Pons (tissue), 1 donor: ENCODE measurements around the gene PPP6C.
"Not testable (repeated sequence)": the region's sequence is repeated elsewhere in the genome, so short reads cannot be mapped to it uniquely, and the experiment has no call there.

Source experiments
- DNase-seq: peaks from one replicate; pipeline ENCODE4 v3.0.0-alpha.2; 2016; ENCODE audit warnings: low spot score

PPP6C gene

DNA sequence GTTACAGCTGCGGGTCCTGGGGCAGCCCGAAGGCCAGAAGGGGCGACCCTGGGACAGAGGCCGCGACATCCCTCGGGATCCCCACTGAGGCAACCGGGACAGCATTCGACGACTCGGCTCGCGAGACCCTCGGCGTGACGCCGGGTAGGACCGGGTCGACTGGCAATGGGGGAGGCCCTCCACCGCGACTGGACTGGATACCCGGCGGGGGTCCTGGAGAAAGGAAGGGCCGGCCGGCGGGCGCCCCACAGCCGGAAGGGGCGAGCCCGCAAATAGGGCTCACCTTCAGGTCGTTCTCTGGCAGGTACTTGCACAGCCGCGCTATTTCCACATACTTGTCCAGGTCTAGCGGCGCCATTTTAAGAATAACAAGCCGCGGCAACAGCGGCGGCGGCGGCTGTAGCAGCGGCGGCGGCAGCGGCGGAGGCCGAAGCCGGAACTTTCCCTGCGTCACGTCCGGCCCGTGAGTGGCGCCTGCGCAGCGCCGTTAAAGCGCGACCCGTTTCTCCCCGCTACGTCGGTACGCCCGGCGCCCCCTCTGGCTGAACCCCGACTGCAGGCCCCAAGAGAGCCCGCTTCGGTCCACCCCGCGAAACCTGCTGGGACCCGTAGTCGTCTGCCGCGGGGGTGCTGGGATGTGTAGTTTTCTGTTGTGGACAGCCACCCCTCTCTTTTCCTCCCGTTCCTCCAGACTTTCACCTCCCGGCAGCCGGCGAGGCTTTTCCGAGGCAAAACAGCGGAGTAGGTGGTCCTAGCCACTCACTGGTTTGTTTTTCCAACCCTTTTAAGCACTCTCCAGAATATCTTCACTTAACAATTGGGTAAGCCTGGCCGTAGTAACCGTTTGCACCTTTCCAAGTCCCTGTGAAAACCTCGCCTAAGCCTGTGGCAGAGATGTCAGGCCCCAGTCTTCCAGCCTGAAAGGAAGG is at the start of gene PPP6C:
PPP6C (minus strand) TSS at position 443 of the 929 bp plus-strand sequence; CDS start at position 358, 85 bp downstream.
- DNase-seq, result peak; percentile 94

DNA sequence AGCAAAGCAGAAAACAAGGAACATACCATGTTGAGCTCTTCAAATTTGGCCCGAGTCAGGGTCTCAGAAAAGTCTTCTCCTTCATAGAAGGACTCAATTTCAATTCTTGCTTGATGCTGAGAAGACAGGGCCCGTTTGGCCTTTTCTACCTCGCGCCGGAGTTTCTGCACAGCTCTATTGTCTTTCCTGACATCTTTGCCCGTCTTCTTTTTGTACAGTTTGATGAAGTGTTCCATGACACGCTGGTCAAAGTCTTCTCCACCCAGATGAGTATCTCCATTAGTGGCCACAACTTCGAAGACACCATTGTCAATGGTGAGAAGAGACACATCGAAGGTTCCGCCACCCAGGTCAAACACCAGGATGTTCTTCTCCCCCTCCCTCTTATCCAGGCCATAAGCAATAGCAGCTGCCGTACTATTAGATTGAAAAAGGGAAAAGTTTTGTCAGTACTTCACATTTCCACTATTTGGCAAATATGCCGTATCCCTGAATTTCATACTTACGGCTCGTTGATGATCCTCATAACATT is 49.4 kb upstream of the PPP6C start:
- DNase-seq, result no peak

DNA sequence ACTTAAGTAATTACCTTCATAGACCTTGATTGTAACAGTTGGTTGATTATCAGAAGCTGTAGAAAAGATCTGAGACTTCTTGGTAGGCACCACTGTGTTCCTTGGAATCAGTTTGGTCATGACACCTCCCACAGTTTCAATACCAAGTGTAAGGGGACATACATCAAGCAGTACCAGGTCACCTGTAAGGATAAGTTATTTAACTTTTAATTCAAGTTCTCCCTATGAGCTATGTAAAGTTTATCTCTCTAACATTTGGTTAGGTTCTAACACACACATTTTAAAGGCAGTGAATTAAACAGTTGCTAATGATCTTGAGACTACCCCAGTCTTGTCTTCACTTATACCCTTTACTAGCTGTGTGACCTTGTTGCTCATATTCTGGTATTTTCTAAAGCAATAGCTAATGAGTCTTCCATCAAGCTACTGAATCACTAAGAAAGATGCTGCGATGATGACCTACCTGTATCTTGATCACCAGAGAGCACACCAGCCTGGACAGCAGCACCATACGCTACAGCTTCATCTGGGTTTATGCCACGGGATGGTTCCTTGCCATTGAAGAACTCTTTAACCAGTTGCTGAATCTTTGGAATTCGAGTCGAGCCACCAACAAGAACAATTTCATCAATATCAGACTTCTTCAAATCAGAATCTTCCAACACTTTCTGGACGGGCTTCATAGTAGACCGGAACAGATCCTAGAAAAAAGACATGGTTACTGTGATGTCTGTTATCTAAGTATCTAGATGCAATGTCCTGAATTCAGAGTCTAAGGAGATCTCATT is 48.7 kb upstream of the PPP6C start:
- no peak for DNase-seq

DNA sequence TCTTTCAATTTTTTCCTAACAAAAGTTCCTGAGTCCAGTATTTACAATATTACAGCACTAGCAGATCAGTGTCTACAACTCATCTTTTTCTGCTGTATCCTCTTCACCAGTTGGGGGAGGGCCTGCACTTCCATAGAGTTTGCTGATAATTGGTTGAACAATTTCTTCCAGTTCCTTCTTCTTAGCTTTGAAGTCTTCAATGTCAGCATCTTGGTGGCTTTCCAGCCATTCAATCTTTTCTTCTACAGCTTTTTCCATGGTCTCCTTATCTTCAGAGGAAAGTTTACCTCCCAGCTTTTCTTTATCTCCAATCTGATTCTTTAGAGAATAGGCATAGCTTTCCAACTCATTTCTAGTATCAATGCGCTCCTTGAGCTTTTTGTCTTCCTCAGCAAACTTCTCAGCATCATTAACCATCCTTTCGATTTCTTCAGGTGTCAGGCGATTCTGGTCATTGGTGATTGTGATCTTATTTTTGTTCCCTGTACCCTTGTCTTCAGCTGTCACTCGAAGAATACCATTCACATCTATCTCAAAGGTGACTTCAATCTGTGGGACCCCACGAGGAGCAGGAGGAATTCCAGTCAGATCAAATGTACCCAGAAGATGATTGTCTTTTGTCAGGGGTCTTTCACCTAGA is 47.0 kb upstream of the PPP6C start:
- DNase-seq, result not testable (repeated sequence)

DNA sequence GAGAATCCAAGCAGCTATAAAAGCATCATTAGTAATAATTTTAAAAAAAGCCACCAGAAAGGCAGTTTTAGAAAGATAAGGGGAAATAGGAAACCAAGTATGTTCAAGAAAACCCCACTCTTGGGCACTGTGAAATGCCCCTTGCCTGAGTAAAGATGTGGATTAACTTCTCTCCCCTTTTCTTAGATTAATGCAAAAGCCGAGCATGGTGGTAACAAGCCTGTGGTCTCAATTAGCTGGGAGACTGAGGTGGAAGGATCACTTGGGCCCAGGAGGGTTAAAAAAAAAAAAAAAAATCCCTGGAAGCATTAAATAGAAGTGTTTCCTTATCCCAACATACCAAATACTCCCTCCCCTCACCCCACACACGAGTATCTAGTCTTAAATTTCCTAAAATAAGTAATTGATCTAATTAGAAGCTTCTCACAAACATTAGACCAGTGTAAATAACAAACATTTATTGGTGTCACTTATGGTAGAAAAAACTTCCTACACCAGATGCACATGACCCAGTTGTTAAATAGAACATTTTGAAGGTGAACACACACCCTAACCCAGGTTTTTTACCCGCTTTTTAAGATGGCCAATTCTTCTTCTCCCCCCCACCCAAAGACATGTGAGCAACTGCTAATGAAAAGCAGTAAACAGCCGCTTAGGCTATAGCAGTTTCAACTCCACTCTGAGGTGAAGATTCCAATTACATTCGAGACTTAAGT is 46.4 kb upstream of the PPP6C start:
- no peak for DNase-seq

DNA sequence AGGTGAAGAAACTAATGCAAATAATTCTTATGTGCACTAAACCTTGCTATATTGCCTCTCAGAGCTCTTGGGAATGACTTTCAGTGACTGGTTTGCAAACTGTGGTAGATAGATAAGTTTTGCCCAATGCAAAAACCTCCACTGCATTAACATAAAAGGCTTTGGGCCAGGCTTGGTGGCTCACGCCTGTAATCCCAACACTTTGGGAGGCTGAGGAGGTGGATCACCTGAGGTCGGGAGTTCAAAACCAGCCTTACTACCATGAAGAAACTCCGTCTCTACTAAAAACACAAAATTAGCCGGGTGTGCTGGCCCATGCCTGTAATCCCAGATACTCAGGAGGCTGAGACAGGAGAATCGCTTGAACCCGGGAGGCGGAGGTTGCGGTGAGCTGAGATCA is 44.5 kb upstream of the PPP6C start:
- not testable (repeated sequence) for DNase-seq

DNA sequence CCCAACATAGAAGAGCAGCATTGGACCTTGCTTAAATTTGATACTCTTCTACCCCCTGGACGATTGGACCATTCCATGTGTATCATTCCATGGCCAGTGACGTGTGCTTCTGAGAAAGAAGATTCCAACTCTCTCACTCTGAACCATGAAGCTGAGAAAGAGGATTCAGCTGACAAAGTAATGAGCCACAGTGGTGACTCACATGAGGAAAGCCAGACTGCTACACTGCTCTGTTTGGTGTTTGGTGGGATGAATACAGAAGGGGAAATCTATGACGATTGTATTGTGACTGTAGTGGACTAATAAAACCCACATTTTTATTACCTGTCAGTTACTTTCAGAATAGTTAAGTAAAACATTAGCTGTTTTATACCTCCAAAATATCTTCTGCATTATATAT is 44.1 kb upstream of the PPP6C start:
- DNase-seq, result no peak

DNA sequence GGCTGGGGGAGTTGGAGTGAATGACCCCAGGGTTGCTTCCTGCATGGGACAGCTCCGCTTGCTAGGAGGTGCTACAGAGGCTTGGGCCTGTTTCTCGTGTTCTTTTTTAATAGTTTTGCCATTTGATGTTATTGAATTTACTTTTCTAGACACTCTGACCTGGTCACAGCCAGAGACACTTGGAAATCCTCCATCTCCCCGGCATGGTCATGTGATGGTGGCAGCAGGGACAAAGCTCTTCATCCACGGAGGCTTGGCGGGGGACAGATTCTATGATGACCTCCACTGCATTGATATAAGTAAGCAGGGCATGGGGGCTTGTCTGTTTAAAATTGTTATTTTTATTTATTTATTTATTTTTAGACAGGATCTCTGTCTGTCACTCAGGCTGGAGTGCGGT is 38.2 kb upstream of the PPP6C start:
- peak; percentile 30 for DNase-seq

DNA sequence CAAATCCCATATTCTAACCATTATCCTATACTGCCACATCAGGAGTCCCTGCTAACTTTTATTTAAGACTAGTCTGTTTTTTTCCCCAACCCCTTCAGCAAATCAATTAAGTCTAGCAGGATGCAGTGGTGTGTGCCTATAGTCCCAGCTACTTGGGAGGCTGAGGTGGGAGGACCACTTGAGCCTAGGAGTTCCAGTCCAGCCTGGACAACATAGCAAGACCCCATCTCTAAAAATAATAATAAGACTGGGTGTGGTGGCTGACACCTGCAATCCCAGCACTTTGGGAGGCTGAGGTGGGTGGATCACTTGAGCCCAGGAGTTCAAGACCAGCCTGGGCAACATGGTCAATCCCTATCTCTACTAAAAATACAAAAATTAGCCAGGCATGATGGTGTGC is 35.3 kb upstream of the PPP6C start:
- not testable (repeated sequence) for DNase-seq

DNA sequence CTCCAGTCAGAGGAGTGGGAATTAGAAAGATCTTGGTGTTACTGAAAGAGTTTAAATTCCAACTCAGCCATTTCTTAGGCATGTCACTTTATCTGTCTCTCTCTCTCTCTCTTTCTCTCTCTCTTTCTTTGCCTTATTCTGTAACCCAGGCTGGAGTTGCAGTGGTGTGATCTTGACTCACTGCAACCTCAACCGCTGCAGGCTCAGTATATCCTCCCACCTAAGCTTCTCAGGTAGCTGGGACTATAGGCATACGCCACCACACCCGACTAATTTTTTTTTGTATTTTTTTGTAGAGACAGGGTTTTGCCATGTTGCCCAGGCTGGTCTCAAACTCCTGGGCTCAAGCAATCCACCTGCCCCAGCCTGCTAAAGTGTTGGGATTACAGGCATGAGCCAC is 29.0 kb upstream of the PPP6C start:
- no peak for DNase-seq

DNA sequence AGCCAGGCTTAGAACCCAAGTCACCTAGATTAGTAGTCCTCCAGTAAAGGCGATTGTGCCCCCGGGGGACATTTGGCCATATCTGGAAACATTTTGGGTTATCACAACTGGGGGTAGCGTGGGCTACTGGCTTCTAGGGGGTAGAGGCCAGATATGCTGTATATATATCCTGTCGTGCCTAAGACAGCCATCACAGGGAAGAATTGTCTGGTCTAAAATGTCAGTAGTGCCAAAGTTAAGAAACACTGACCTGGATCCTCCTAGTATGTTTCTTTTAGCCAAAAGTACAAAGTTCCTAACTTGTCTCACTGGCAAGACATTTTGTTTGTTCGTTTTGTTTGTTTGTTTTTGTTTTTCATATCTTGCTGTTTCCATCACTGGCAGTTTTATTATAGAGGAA is 24.6 kb upstream of the PPP6C start:
- no peak for DNase-seq

DNA sequence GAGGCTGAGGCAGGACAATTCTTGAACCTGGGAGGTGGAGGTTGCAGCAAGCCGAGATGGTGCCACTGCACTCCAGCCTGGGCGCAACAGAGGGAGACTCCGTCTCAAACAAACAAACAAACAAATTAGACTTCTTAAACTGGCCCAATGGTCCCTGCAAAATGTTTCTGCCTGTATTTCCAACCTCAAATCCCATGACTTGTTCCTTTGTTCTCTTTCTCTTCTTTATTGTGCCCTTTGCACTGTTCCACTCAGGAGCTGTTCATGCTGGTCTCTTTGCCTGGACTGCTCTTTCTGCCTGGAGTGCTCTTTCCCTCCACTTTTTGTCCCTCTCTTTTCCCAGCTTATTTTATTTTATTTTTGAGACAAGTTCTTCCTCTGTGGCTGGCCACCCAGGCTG is 14.9 kb upstream of the PPP6C start:
- no peak for DNase-seq

DNA sequence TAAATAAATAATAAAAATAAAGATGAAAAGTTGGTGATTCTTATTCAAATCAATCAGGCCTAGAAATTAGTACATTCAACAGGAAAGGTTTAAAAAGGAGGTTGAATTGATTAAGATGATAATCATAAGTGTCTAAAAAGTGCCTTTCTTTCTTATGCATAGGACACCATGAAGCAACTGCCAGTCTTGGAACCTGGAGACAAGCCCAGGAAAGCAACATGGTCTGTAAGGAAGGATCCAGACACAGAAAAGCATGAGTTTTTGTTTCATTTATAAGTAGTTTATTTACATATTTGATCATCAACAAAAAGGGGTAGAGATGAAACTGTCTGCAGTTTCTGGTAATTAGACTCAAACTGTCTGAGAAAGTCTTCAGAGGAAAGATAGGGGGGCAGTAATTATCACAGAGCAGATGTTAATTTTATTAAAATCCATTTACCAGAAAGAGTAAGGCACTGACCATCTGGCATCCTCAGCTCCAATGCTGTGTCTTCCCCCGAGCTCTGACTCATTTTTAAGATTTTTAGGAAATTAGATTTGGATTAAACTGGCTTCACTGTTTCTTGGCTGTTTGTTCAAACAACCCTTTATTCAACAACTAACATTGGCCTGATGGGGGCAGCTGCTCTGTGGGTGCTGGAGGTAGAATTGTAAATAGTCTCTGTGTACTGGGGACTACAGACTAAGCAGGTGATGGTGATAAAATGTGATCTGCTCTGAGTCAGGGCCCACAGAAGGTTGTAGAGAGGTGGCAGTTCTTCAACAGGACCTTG is 13.4 kb upstream of the PPP6C start:
- no peak for DNase-seq

DNA sequence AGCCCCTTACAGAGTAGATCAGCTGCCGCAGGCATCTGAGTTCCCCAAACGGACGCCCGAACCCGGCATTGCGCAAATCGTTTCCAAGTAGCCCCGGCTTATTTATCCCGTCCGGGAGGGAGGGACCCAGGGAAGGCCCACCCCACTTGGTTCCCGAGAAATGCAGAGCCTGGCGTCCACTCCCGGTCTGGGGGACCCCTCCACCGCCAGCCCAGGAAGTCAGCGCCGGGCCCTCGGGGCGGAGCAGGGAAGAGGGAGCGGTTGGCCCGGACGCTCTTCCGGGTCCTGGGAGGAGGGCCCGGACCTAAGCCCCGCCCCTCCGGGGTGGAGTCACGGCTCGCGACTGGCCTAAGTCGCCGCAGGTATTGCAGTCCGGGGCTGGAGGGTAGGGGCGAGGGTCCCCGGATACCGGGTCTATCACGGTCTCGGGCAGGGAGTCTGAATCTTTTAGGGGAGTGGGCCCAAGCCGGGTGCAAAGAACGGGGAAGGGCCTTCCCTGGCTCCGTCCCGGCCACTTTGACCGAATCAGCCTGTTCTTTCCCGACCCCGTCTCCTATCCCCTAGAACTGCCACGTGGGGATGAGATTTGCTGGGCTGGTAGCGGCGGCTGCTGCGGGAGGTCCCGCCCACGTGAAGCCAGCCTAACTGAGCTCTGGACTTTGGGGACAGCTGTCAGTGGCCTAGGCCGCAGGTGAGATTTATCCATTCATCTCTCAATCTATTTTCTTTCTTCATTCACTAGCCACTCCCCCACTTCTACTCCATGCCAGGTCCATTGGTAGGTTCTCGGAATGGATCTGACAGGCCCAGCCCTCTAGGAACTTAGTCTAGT is 10.8 kb upstream of the PPP6C start, which contains the start of gene RABEPK:
RABEPK (plus strand) TSS at position 327 of the 832 bp plus-strand sequence. CDS start 2,472 bp downstream, outside the sequence.
- peak; percentile 93 for DNase-seq

DNA sequence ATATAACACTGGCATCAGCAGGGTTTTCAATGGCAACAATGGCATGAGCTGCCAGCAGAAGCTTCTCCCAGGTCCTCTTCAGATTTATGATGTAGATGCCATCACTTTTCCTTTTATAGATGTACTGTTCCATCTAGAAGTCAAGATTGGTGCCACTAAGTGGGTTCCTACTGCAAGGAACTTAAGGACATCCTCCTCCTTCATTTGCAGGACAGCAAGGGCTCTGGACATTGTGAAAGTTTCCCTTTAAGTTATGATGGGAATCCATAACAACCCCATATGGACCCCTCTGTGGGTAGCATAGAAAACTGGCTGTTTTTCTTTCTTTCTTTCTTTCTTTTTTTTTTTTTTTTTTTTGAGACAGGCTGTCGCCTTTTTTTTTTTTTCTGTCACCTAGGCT is 6.0 kb upstream of the PPP6C start:
- DNase-seq, result not testable (repeated sequence)

DNA sequence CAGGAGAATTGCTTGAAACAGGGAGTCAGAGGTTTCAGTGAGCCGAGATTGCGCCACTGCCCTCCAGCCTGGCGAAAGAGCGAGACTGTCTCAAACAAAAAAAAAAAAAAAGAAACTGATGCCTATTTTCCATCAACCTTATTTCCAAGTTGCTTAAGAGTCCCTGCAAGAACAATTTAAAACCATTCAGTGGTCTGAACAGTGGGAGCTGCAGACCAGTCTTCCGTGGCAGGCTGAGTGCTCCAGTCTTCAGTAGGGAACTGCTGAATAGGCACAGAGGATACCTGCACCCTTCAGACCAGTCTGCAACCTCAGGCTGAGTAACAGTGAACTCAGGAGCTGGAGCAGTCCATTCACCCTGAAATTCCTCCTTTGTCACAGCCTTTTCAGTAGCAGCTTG is 4.9 kb upstream of the PPP6C start:
- DNase-seq, result not testable (repeated sequence)

DNA sequence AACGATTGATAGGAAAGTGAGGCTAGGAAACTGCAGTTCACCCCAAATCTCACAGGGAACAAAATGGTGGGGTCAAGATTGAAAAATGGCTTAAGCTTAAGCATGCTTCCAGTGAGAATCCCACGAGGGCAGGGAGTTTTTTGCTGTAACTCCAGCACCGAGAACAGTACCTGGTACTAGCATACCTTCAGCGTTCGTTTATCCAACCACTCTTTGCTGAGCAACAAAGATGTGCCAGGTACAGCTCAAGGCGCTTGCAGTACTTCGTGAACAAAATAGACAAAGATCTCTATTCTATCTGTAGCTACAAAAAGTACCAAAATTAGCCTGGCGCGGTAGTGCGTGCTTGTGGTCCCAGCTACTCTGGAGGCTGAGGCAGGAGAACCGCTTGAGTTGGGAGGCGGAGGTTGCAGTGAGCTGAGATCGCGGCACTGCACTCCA is 778 bp upstream of the PPP6C start:
- DNase-seq, result no peak

DNA sequence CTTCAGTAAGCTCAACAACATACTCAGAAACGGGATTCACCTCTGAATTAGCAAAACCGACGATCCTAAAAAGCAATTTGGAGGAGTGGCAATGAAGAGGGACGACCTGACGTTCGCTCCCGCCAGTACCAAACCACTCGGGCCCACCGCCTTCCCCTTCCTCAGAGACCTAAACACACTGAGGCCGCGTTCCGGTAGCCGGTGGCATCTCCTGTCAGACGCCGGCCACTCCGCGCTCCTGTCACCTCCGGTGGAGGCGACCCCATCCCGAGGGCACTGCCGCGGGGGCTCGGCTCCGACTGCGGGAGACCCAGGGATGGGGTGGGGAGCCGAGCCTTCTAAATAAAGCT is 617 bp downstream of the PPP6C start:
- no peak for DNase-seq

DNA sequence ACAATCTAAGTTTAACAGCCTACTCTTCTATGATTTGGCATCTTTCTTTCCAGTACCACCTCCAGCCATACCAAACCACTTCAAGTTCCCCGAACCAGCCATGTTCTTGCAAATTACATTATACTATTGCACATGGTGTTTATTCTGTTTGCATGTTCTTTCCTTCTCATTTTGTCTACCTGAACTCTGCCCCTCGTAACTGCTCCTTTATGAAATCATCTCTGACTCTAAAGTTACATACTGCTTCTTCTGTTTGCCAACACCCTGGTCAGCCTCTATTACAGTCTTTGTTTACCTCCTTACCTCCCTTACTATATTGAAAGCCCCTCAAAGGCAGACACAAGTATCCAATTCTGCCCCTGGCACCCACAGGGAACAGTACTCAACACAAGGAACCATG is 6.0 kb downstream of the PPP6C start:
- no peak for DNase-seq

DNA sequence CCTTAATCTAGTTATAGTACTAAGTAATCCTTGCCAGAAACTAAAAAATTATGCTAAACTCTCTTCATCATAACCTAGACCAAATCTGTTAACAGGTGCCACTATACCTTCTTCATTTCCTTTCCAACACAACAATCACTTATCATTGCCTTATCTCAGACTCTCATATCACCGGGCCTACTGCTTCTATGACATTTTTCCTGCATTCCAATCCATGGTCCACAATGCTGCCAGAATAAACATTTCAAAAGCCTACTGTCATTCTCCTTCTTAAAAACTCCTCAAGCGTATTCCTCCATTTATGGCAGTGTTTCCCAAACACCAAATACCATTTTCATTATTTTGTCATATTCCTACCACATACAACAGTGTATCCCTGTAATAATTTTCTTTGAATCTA is 6.5 kb downstream of the PPP6C start:
- no peak for DNase-seq
